Epidermal melanocyte (primary cell): ENCODE measurements around the gene RERE.
"Not testable (repeated sequence)": the region's sequence is repeated elsewhere in the genome, so short reads cannot be mapped to it uniquely, and the experiment has no call there.

Source experiments
- DNase-seq: peaks from one replicate; pipeline ENCODE4 v3.0.0; 2011; ENCODE audit warnings: low spot score; ENCODE audit not compliant: insufficient read length

The RERE gene

GRCh38 chr1:8384577-8384976 lies 432.9 kb downstream of the RERE start:
- DNase-seq = no peak

GRCh38 chr1:8384088-8384487 lies 433.4 kb downstream of the RERE start:
- DNase-seq = no peak

- no peak for DNase-seq
These were observed 434.6 kb downstream of the RERE start for GRCh38 chr1:8382608-8383505.

GRCh38 chr1:8382051-8382505 lies 435.4 kb downstream of the RERE start:
- DNase-seq = no peak

GRCh38 chr1:8381618-8382017 lies 435.8 kb downstream of the RERE start:
- DNase-seq = no peak

- DNase-seq = not testable (repeated sequence)
These were observed 437.1 kb downstream of the RERE start for GRCh38 chr1:8380310-8380709.

- no peak for DNase-seq
These were observed 437.8 kb downstream of the RERE start for GRCh38 chr1:8379513-8380186.

GRCh38 chr1:8378981-8379470 lies 438.4 kb downstream of the RERE start:
- DNase-seq = no peak

- DNase-seq = no peak
These were observed 439.3 kb downstream of the RERE start for GRCh38 chr1:8378178-8378577.

- DNase-seq = no peak
These were observed 440.0 kb downstream of the RERE start for GRCh38 chr1:8377271-8377981.

GRCh38 chr1:8376358-8376840 lies 441.0 kb downstream of the RERE start:
- DNase-seq = no peak

GRCh38 chr1:8374812-8375211 lies 442.6 kb downstream of the RERE start:
- DNase-seq = no peak

- no peak for DNase-seq
These were observed 443.1 kb downstream of the RERE start for GRCh38 chr1:8374356-8374755.

GRCh38 chr1:8373581-8374241 lies 443.7 kb downstream of the RERE start:
- DNase-seq = no peak

GRCh38 chr1:8373125-8373524 lies 444.3 kb downstream of the RERE start:
- no peak for DNase-seq

- DNase-seq = no peak
These were observed 446.0 kb downstream of the RERE start for GRCh38 chr1:8371372-8371991.

- no peak for DNase-seq
These were observed 446.5 kb downstream of the RERE start for GRCh38 chr1:8370905-8371315.

- DNase-seq = no peak
These were observed 447.2 kb downstream of the RERE start for GRCh38 chr1:8370046-8370881.

GRCh38 chr1:8368956-8369639 lies 448.3 kb downstream of the RERE start:
- no peak for DNase-seq
